Endodermal cell (in vitro differentiated cells): ENCODE data around the gene DIPK1A. TPM values are rescaled to one million over a fixed set of nuclear protein-coding genes. Genes with fewer than 3 reads are reported as not detected.

Experiments used
- DNase-seq: peaks from one replicate; pipeline ENCODE4 v3.0.0-alpha.2; 2017
- H3K27ac ChIP-seq: 2 replicates; pipeline ENCODE4 v1.5.1; 2013; ENCODE audit warnings: mild to moderate bottlenecking, low read depth, low read length, moderate library complexity
- H3K27me3 ChIP-seq: 2 replicates; pipeline ENCODE4 v1.6.1; 2013; ENCODE audit warnings: mild to moderate bottlenecking, low read length, moderate library complexity; ENCODE audit not compliant: insufficient read depth, control insufficient read depth, poor library complexity, severe bottlenecking
- H3K36me3 ChIP-seq: 2 replicates; pipeline ENCODE4 v1.7.0; 2013; ENCODE audit warnings: mild to moderate bottlenecking, low read length, moderate library complexity; ENCODE audit not compliant: control insufficient read depth, insufficient read depth
- H3K4me1 ChIP-seq: one replicate; pipeline ENCODE4 v1.7.0; 2013; ENCODE audit warnings: low read length; ENCODE audit not compliant: control insufficient read depth, insufficient read depth
- H3K4me3 ChIP-seq: 2 replicates; pipeline ENCODE4 v1.5.1; 2013; ENCODE audit warnings: mild to moderate bottlenecking, low read length, moderate library complexity
- H3K9ac ChIP-seq: 2 replicates; pipeline ENCODE4 v1.6.1; 2013; ENCODE audit warnings: mild to moderate bottlenecking, low read length, moderate library complexity; ENCODE audit not compliant: poor library complexity, severe bottlenecking; ENCODE audit errors: extremely low read depth
- H3K9me3 ChIP-seq: 2 replicates; pipeline ENCODE4 v1.6.1; 2013; ENCODE audit warnings: mild to moderate bottlenecking, low read length, moderate library complexity; ENCODE audit not compliant: control insufficient read depth
- H3K27ac Mint-ChIP-seq: 2 replicates; pipeline ENCODE4 v1.8.0; 2020; ENCODE audit warnings: mixed read lengths
- H3K27me3 Mint-ChIP-seq: 2 replicates; pipeline ENCODE4 v1.8.0; 2021; ENCODE audit warnings: mild to moderate bottlenecking, mixed read lengths; ENCODE audit not compliant: insufficient read depth
- H3K36me3 Mint-ChIP-seq: 2 replicates; pipeline ENCODE4 v1.8.0; 2020; ENCODE audit warnings: low read depth, mixed read lengths
- H3K4me1 Mint-ChIP-seq: 2 replicates; pipeline ENCODE4 v1.8.0; 2020; ENCODE audit warnings: mixed read lengths
- H3K4me3 Mint-ChIP-seq: 2 replicates; pipeline ENCODE4 v1.8.0; 2020; ENCODE audit warnings: mild to moderate bottlenecking, moderate library complexity, mixed read lengths
- H3K9me3 Mint-ChIP-seq: 2 replicates; pipeline ENCODE4 v1.8.0; 2020; ENCODE audit warnings: mild to moderate bottlenecking, mixed read lengths
- WGBS, 2 experiments: methylation state at CpG; one replicate each; pipeline versions ENCODE4 v1.1.5 to v1.1.7; 2013; ENCODE audit warnings: missing lambda C conversion rate in 2 of 2, mixed read lengths in 1 of 2; ENCODE audit not compliant: insufficient coverage in 1 of 2, insufficient read length in 1 of 2; 5-methylcytosine and 5-hydroxymethylcytosine counted together
- total RNA-seq, 2 donors: library from RNA; stranded (reverse); fragmentation: NEBNext Ultra II Directional in 1 of 2; extraction: Animal tissue kit (Norgen Biotek cat#: 25700) in 1 of 2; gene quantifications; 2 replicates in 1 of 2; 3 replicates in 1 of 2; pipeline ENCODE4 v1.2.1, GENCODE V29; 2021
- TF ChIP-seq, protein P1 (sequence below): fragments of 200-600 bp; sonication (generic); conservative IDR thresholded peaks from 2 replicates; pipeline ENCODE4 v1.5.0; 2021; ENCODE audit warnings: antibody characterized with exemption, mild to moderate bottlenecking

The DIPK1A gene
- total RNA-seq, 2 donors from 2014 or later, result 4.0 to 6.6 TPM

DNA sequence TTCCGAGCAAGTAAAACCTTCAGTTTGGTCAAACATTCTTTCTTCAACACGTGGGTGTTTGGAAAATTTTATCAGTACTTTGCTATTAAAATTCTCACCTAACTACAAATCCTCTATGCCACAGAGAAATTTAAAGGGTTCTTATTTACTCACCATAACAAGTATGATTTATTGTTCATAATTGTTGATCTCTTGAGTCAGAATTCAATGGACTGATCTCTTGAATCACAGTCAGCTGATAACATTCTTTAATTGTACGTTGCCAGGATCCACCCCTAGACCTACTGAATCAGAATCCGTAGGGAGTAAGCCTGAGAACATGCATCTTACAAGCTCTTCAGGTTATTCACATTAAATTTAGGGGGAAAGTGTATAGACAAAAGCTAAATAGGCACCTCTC lies 51.2 kb downstream of the DIPK1A start:
- TF ChIP-seq, protein P1, sequence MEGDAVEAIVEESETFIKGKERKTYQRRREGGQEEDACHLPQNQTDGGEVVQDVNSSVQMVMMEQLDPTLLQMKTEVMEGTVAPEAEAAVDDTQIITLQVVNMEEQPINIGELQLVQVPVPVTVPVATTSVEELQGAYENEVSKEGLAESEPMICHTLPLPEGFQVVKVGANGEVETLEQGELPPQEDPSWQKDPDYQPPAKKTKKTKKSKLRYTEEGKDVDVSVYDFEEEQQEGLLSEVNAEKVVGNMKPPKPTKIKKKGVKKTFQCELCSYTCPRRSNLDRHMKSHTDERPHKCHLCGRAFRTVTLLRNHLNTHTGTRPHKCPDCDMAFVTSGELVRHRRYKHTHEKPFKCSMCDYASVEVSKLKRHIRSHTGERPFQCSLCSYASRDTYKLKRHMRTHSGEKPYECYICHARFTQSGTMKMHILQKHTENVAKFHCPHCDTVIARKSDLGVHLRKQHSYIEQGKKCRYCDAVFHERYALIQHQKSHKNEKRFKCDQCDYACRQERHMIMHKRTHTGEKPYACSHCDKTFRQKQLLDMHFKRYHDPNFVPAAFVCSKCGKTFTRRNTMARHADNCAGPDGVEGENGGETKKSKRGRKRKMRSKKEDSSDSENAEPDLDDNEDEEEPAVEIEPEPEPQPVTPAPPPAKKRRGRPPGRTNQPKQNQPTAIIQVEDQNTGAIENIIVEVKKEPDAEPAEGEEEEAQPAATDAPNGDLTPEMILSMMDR, result no peak
- H3K36me3 Mint-ChIP-seq, result no peaks in the 10 kb centered on the region
- Histone ChIP-seq H3K27me3 (no peaks in the 10 kb centered on the region), H3K4me3 (no peak overlapping the region), H3K9me3 (peaks cover 8% of the 10 kb centered on the region), H3K36me3 (no peaks in the 10 kb centered on the region), H3K9ac (no peak overlapping the region), H3K4me1 (no peaks in the 10 kb centered on the region), H3K27ac (no peak overlapping the region)
- H3K9me3 Mint-ChIP-seq, result no peaks in the 10 kb centered on the region
- H3K27me3 Mint-ChIP-seq, result no peaks in the 10 kb centered on the region
- H3K27ac Mint-ChIP-seq, result no peak overlapping the region
- 80 to 90% methylated on average over 2 to 4 of the region's 4 CpGs for WGBS, 2 experiments
- H3K4me3 Mint-ChIP-seq, result no peak overlapping the region
- no peak for DNase-seq
- no peaks in the 10 kb centered on the region for H3K4me1 Mint-ChIP-seq

DNA sequence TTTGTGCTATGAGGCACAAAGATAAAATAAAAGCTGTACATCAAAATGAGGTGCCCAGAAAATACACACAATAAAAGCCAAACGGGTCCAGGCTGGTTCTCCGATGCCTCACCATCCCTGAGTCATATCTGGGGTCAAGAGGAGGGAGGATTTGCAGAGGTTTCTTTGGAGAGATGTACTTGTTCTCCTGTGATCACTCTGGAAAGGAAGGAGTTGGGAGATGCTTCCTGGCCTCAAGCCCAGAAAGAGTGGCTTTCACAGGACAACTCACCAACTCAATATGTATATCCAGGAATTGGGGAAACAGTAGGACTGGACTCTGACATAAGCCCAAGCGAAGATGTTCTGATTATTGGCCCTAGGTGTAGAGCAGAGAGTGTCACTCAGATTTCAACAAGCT lies 51.9 kb downstream of the DIPK1A start:
- no peak overlapping the region for H3K27ac Mint-ChIP-seq

DNA sequence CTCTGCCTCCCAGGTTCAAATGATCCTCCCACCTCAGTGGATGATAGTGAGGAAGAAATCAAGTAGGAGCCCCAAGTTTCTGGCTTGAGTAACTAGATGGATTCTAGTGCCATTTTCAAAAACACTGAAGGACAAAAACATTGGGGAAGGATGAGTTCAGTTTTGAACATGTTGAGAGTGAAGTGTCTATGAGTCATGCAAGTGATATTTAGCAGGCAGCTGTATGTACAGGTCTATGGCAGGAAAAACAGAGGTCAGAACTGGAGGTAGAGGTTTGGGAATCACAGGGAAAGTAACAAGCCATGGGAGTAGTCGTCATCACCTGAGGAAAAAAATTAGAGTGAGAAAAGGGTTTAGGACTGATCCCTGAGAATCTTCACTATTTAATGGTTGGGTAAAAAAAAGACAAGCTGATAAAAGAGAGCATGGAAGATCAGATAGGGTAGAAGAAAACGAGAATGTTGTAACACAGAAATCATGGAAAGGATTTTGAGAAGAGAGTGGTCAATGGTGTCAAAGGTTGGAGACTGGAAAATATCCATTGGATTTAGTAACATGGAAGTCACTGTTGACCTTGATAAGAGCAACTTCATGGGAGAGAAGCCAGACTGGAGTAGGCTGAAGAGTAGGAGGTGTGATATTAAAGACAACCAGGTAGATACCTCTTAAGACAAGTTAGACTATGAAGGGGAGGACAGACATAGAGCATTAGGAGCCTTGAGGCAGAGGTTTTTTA lies 53.1 kb downstream of the DIPK1A start:
- no peak for DNase-seq
- Histone ChIP-seq H3K27ac (no peak overlapping the region), H3K9ac (no peak overlapping the region), H3K36me3 (no peaks in the 10 kb centered on the region), H3K4me3 (no peak overlapping the region), H3K27me3 (no peaks in the 10 kb centered on the region), H3K4me1 (no peaks in the 10 kb centered on the region), H3K9me3 (peaks cover 8% of the 10 kb centered on the region)
- Mint-ChIP-seq H3K27me3 (no peaks in the 10 kb centered on the region), H3K4me1 (no peaks in the 10 kb centered on the region), H3K27ac (no peak overlapping the region), H3K4me3 (no peak overlapping the region), H3K36me3 (no peaks in the 10 kb centered on the region), H3K9me3 (no peaks in the 10 kb centered on the region)
- TF ChIP-seq, protein P1, result no peak
- WGBS, 2 experiments, result 90 to 93% methylated on average over 2 of the region's 2 CpGs

More for the DNA sequence above, 51.9 kb downstream of the DIPK1A start:
- H3K9me3 ChIP-seq, result peaks cover 8% of the 10 kb centered on the region
- no peaks in the 10 kb centered on the region for H3K9me3 Mint-ChIP-seq
- no peak for DNase-seq
- no peaks in the 10 kb centered on the region for H3K27me3 ChIP-seq
- no peak overlapping the region for H3K27ac ChIP-seq
- no peak overlapping the region for H3K4me3 Mint-ChIP-seq
- no peak overlapping the region for H3K9ac ChIP-seq
- H3K36me3 ChIP-seq, result no peaks in the 10 kb centered on the region
- 93% methylated on average over 3 of the region's 3 CpGs; no CpG with 5 or more reads in 1 of the 2 experiments for WGBS, 2 experiments
- no peaks in the 10 kb centered on the region for H3K4me1 Mint-ChIP-seq
- H3K36me3 Mint-ChIP-seq, result no peaks in the 10 kb centered on the region
- H3K4me1 ChIP-seq, result no peaks in the 10 kb centered on the region
- no peaks in the 10 kb centered on the region for H3K27me3 Mint-ChIP-seq
- H3K4me3 ChIP-seq, result no peak overlapping the region
- TF ChIP-seq, protein P1, result no peak
